ENCODE measurements around the gene PFN1.

Gene PFN1

GRCh38 chr17:4967539-4968485 is 19.5 kb upstream of the PFN1 start, which contains the start of gene SPAG7:
Gene SPAG7, minus strand, starts transcription at chr17:4967817. Its CDS starts 13 bp downstream, at chr17:4967804.
- DNase-seq, result peak; percentile 80

GRCh38 chr17:4966844-4967538 is 18.7 kb upstream of the PFN1 start:
- peak; percentile 95 for DNase-seq

- no peak for DNase-seq
Observed at GRCh38 chr17:4965311-4965986, 17.1 kb upstream of the PFN1 start.

- no peak for DNase-seq
Observed at GRCh38 chr17:4960279-4960922, 12.1 kb upstream of the PFN1 start.

DNA sequence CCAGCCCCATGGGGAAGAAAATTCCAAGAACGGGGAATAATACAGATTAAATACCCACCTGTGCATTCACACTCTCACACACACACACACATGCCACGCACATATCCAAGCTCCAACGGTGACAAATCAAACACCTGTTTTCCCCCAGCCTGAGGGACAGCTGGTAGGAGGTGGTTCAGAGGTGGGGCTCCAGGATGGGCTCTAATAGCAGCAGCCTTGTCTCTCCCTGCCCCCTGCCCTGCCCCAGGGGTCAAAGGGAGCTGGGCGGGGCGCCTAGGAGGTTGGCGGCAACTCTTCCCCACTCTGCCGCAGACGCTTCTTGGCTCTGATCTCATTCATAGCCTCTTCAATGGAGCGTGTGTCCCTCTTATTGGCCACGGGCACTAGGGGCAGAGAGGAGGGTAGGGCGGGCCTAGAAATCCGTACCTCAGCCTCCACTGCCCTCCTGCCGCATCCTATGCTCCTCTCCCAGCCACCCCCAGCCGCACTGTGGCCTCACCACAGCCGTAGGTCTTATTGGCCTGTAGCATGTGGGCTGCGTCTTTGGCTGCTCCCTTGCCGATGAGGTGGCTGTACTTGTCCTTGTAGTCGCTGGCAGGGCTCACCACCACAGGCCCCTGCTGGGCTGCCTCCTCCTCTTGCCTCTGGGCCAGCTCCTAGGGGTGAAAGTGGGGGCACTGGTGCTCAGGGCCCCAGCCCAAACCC is 11.1 kb upstream of the PFN1 start:
- DNase-seq, result no peak

- no peak for DNase-seq
Observed at GRCh38 chr17:4958102-4958501, 9.8 kb upstream of the PFN1 start.

DNA sequence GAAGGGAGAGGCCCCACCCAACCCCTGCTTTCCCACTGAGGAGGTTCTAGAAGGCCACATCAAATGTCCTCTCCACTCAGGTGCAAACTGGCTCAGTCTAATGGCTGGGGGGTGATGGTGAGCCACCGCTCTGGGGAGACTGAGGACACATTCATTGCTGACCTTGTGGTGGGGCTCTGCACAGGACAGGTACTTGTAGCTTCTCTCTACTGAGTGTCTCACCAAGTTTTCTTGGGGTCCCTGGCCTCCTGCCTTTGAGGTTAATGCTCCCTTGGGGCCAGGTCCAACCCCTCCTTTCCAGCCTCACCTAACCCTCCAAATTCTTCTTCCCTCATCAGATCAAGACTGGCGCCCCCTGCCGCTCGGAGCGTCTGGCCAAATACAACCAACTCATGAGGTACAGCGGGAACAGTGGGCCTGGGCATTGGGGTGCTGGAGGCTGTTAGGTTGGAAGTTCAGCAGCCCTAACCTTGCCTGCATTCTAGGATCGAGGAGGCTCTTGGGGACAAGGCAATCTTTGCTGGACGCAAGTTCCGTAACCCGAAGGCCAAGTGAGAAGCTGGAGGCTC is 8.2 kb upstream of the PFN1 start:
- DNase-seq, result no peak

GRCh38 chr17:4955091-4955490 is 6.8 kb upstream of the PFN1 start:
- DNase-seq, result no peak

DNA sequence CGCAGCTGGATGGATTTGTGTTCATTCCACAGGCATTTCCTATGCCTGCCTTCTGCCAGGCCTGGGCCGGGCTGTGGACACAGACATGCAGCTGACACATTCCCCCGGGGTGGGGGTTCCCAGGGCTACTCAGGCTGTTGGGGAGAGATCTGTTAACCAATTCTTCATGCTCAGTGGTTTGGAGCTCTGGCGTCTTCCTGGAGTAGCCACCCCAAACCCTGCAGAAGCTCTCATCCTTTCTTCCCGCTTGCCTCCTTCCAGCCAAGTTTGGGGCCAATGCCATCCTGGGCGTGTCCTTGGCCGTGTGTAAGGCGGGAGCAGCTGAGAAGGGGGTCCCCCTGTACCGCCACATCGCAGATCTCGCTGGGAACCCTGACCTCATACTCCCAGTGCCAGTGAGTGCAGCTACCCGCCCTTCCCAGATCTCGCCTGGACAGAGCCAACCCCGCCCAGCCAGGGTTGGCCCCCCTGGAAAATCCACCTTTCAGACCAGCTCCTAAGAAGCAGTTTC is 5.2 kb upstream of the PFN1 start:
- no peak for DNase-seq

- DNase-seq, result no peak
Observed at GRCh38 chr17:4951486-4951885, 3.2 kb upstream of the PFN1 start.

GRCh38 chr17:4950746-4951204 is 2.4 kb upstream of the PFN1 start, which contains the start of gene ENO3:
Gene ENO3, plus strand, starts transcription at chr17:4951119. Its CDS starts 711 bp downstream, at chr17:4951830.
- DNase-seq, result peak; percentile 33

DNA sequence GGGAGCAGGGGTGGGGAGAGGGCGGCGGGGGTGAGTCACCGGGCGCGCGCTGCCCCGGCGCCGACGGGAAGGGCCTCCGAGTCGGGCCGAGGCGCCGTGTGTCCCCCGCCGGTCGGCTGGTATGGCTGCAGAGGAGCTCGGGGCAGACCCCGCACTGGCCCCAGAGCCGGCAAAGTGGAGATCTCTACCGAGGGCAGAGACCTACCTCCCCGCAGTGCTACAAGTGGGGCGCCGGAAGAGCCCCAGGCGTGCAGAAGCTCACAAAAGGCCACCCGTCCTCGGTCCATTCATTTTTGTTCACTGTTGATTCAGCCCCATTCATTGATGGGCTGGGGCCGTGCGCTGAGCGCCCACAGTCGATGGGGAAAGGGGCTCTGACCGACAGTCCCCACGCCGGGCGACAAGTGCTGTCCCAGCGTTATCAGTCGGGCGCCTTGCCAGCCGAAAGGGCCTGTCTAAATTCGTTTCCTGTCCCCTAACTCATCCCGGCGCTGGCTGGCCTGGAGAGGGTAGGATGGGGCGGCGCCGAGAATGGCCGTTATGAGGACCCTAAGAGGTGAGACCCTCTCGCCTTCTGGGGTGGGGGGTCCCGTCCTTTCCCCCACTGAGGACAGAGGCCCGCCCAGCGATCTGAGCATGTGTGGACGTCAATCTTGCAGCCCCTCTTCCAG is 1.9 kb upstream of the PFN1 start:
- DNase-seq, result no peak

DNA sequence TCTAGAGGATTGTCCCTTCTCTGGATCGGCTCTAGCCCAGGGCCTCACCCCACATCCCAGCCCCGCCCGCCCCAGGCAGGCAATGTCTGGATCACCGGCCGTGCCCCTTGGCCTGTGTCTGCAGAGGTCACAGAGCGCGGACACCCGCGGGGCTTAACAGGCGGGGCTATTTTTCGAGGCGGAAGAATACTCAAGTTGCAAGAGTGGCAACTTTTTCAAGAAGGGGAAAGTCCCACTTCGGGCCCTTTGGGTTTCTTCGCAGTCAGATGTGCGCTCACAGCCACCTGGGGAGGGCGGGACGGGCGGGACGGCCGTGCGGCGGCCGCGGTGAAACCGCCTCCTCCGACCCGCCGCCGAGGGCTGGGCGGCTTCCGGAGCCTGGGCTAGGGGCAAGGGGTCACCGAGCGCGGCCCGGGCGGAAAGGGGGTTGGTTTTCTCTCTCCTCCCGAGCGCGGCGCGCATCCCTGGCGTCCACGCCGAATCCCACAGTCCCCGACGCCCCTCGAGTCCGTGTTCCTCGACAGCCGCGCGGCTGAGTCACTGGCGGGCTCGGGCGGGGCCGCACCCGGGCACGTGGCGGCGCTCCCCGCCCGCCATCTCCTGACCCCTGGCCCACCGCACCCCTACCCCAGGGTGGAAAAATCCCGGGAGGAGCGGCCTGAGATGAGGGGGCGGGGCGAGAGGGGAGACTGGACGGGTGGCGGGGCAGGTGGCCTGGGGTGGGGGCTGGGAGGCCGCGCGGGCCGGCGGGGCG is 1.2 kb upstream of the PFN1 start:
- no peak for DNase-seq

- DNase-seq, result peak; percentile 54
Observed at GRCh38 chr17:4948931-4949320, 596 bp upstream of the PFN1 start.

GRCh38 chr17:4947411-4948165 is 742 bp downstream of the PFN1 start:
- DNase-seq, result no peak

GRCh38 chr17:4947010-4947410 is 1.3 kb downstream of the PFN1 start:
- no peak for DNase-seq

- no peak for DNase-seq
Observed at GRCh38 chr17:4946312-4946976, 1.9 kb downstream of the PFN1 start.

DNA sequence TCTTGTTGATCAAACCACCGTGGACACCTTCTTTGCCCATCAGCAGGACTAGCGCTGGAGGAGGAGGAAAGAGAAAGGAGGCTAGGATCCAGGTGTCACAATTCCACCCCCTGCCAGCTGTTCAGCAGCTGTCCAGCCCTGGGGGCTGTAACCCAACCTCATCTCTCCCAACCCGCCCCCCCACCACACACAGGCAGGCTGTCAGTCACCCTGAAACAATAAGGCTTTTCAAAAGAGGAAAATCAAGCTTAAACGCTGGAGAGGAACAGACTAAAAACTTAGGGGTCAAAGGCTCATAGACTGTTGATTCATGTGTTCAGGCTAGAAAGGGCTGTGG is 2.4 kb downstream of the PFN1 start:
- DNase-seq, result no peak
